Measurements from ENCODE around the gene DPM3. TPM values are rescaled to one million over a fixed set of nuclear protein-coding genes. Genes with fewer than 3 reads are reported as not detected.

The DPM3 gene
- total and polyA plus RNA-seq, 2 donors (not counting 1 experiment from before 2014, with no cell fraction given): 39.9 to 97.3 TPM

- ChIA-PET POLR2A (no interaction called here), CTCF (interaction anchor here (0.9 to 4.4 kb wide), 2 partner anchors 14 to 67 kb away, joined by 3 to 19 read pairs; partner anchors contain the start of gene KRTCAP2)
- H3K9ac ChIP-seq (ENCODE audit: low read length): no peak overlapping the region
- H3K9me3 ChIP-seq (ENCODE audit: control extremely low read depth in 1 of 3, control insufficient read depth in 2 of 3, insufficient read depth in 1 of 3, low read length in 2 of 3): no peaks in the 10 kb centered on the region
- no peak overlapping the region for H2AFZ ChIP-seq (ENCODE audit: insufficient read depth, low read depth, low read length, poor library complexity, severe bottlenecking)
- no peaks in the 10 kb centered on the region for H3K27me3 Mint-ChIP-seq
- H3K4me2 ChIP-seq (replicated peaks; ENCODE audit: low read depth, low read length, poor library complexity, severe bottlenecking): no peak overlapping the region
- 82% methylated on average over 7 of the region's 7 CpGs for WGBS (ENCODE audit: insufficient coverage)
- no peak overlapping the region for H3K27ac ChIP-seq (ENCODE audit: low read length in 2 of 2)
- H3K4me1 ChIP-seq (ENCODE audit: control insufficient read depth in 2 of 2, insufficient read depth in 2 of 2, low read length in 2 of 2): no peaks in the 10 kb centered on the region
- ATAC-seq (ENCODE audit: low read depth) (no peak), DNase-seq (no peak)
- H3K4me3 Mint-ChIP-seq: no peak overlapping the region
- no peaks in the 10 kb centered on the region for H3K9me3 Mint-ChIP-seq (ENCODE audit: insufficient read depth)
- no peaks in the 10 kb centered on the region for H4K20me1 ChIP-seq (ENCODE audit: control insufficient read depth, insufficient read depth, low read length, poor library complexity, severe bottlenecking)
- no peaks in the 10 kb centered on the region for H3K36me3 ChIP-seq (replicated peaks in 1 of 2; ENCODE audit: control extremely low read depth in 1 of 2, control insufficient read depth in 1 of 2, extremely low read depth in 1 of 2, insufficient read depth in 2 of 2, low read length in 1 of 2)
- intact Hi-C loops (cut with micrococcal nuclease): no loop called here
- no peaks in the 10 kb centered on the region for H3K4me1 Mint-ChIP-seq
- H3K27me3 ChIP-seq (replicated peaks in 1 of 4; ENCODE audit: control extremely low read depth in 1 of 4, control insufficient read depth in 3 of 4, insufficient read depth in 4 of 4, low read length in 3 of 4): no peaks in the 10 kb centered on the region
- no peak for TF ChIP-seq EZH2 (IDR thresholded peaks at IDR 0.05; ENCODE audit: borderline replicate concordance, insufficient read depth, low read depth, low read length, poor library complexity, severe bottlenecking)
- TF ChIP-seq CTCF (IDR thresholded peaks at IDR 0.05): no peak
- no peak overlapping the region for H3K4me3 ChIP-seq (ENCODE audit: control extremely low read depth in 1 of 5, extremely low read depth in 1 of 5, insufficient read depth in 1 of 5, low read depth in 2 of 5, low read length in 4 of 5)
- H3K27ac Mint-ChIP-seq: no peak overlapping the region
- no peaks in the 10 kb centered on the region for H3K79me2 ChIP-seq (ENCODE audit: control insufficient read depth, insufficient read depth, low read length)
Observed at GRCh38 chr1:155105604-155106011, 34.7 kb downstream of the DPM3 start.

DNA sequence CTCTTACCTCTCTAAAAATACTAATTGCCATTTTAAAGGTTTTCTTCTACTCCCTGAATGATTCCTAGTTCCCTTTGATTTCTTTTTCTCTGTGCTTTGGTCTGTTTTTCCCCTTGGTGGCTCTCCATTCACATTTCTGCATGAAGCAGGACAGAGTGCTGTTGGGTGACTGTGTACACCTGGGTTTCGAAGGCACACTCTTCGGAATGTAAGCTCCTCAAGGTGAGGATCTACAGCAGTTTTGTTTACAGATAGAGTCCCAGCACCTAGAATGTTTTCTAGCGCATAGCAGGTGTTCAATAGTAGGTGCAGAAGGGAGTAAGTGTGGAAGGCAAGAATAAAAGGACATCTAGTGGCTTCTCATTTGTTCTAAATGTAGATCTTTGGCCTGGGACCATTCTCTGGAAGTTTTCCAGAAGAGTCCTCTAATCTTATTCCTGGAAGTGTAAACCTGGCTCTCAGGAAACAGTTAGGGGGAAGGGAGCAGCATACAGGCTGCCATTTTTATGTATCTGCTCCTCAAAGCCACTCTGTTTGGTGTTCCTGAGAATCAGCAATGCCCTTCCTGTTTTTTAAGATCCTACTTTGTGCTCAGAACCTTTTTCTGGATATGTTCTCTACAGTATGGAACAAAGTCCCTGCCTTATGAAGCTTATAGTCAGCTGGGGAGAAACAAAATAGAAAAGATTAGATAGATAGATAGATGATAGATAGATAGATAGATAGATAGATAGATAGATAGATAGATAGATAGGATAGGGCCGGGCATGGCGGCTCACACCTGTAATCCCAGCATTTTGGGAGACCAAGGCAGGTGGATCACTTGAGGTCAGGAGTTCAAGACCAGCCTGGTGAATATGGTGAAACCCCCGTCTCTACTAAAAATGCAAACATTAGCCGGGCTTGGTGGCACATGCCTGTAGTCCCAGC lies 35.5 kb downstream of the DPM3 start:
- no peak overlapping the region for H3K4me3 ChIP-seq (ENCODE audit: control extremely low read depth in 1 of 5, extremely low read depth in 1 of 5, insufficient read depth in 1 of 5, low read depth in 2 of 5, low read length in 4 of 5)
- H2AFZ ChIP-seq (ENCODE audit: insufficient read depth, low read depth, low read length, poor library complexity, severe bottlenecking): no peak overlapping the region
- H3K27me3 ChIP-seq (replicated peaks in 1 of 4; ENCODE audit: control extremely low read depth in 1 of 4, control insufficient read depth in 3 of 4, insufficient read depth in 4 of 4, low read length in 3 of 4): no peaks in the 10 kb centered on the region
- H3K4me1 ChIP-seq (ENCODE audit: control insufficient read depth in 2 of 2, insufficient read depth in 2 of 2, low read length in 2 of 2): no peaks in the 10 kb centered on the region
- Mint-ChIP-seq H3K4me3 (no peak overlapping the region), H3K27ac (no peak overlapping the region), H3K27me3 (no peaks in the 10 kb centered on the region), H3K9me3 (ENCODE audit: insufficient read depth) (no peaks in the 10 kb centered on the region), H3K4me1 (no peaks in the 10 kb centered on the region)
- no peaks in the 10 kb centered on the region for H3K36me3 ChIP-seq (replicated peaks in 1 of 2; ENCODE audit: control extremely low read depth in 1 of 2, control insufficient read depth in 1 of 2, extremely low read depth in 1 of 2, insufficient read depth in 2 of 2, low read length in 1 of 2)
- POLR2A ChIA-PET: no interaction called here
- CTCF ChIA-PET: interaction anchor here (0.7 to 4.4 kb wide), 4 partner anchors 13 to 68 kb away, joined by 3 to 19 read pairs (median 4); partner anchors contain the start of gene KRTCAP2
- 97% methylated on average over 7 of the region's 7 CpGs for WGBS (ENCODE audit: insufficient coverage)
- no peak overlapping the region for H3K4me2 ChIP-seq (replicated peaks; ENCODE audit: low read depth, low read length, poor library complexity, severe bottlenecking)
- no peaks in the 10 kb centered on the region for H4K20me1 ChIP-seq (ENCODE audit: control insufficient read depth, insufficient read depth, low read length, poor library complexity, severe bottlenecking)
- intact Hi-C loops (cut with micrococcal nuclease): no loop called here
- TF ChIP-seq CTCF (IDR thresholded peaks at IDR 0.05) (no peak), EZH2 (IDR thresholded peaks at IDR 0.05; ENCODE audit: borderline replicate concordance, insufficient read depth, low read depth, low read length, poor library complexity, severe bottlenecking) (no peak)
- ATAC-seq (ENCODE audit: low read depth) (no peak), DNase-seq (no peak)
- H3K9ac ChIP-seq (ENCODE audit: low read length): no peak overlapping the region
- H3K27ac ChIP-seq (ENCODE audit: low read length in 2 of 2): no peak overlapping the region
- H3K79me2 ChIP-seq (ENCODE audit: control insufficient read depth, insufficient read depth, low read length): no peaks in the 10 kb centered on the region
- no peaks in the 10 kb centered on the region for H3K9me3 ChIP-seq (ENCODE audit: control extremely low read depth in 1 of 3, control insufficient read depth in 2 of 3, insufficient read depth in 1 of 3, low read length in 2 of 3)

Measured in B cell (primary cell).